Measurements from ENCODE around the gene GABRG3.
"Not testable (repeated sequence)": the region's sequence is repeated elsewhere in the genome, so short reads cannot be mapped to it uniquely, and the experiment has no call there.

The GABRG3 gene

GRCh38 chr15:27003003-27003402 lies 32.0 kb downstream of the GABRG3 start:
- not testable (repeated sequence) for DNase-seq

- not testable (repeated sequence) for DNase-seq
These were observed 33.2 kb downstream of the GABRG3 start for GRCh38 chr15:27004226-27004625.

- peak in 1 of 5 donors; percentile 22 for DNase-seq
These were observed 46.3 kb downstream of the GABRG3 start for GRCh38 chr15:27017168-27017809.

GRCh38 chr15:27019687-27020086 lies 48.7 kb downstream of the GABRG3 start:
- DNase-seq: no peak

GRCh38 chr15:27025481-27025966 lies 54.5 kb downstream of the GABRG3 start:
- no peak for DNase-seq

GRCh38 chr15:27027229-27027628 lies 56.2 kb downstream of the GABRG3 start:
- no peak for DNase-seq

GRCh38 chr15:27028858-27029477 lies 58.0 kb downstream of the GABRG3 start:
- DNase-seq: no peak

- no peak for DNase-seq
These were observed 65.2 kb downstream of the GABRG3 start for GRCh38 chr15:27036210-27036609.

GRCh38 chr15:27037501-27037900 lies 66.5 kb downstream of the GABRG3 start:
- DNase-seq: no peak

GRCh38 chr15:27039152-27039551 lies 68.2 kb downstream of the GABRG3 start:
- no peak for DNase-seq

GRCh38 chr15:27042230-27042629 lies 71.2 kb downstream of the GABRG3 start:
- DNase-seq: no peak

- DNase-seq: no peak
These were observed 71.7 kb downstream of the GABRG3 start for GRCh38 chr15:27042646-27043045.

GRCh38 chr15:27043770-27044169 lies 72.8 kb downstream of the GABRG3 start:
- DNase-seq: no peak

- no peak for DNase-seq
These were observed 74.8 kb downstream of the GABRG3 start for GRCh38 chr15:27045796-27046195.

GRCh38 chr15:27046880-27047279 lies 75.9 kb downstream of the GABRG3 start:
- DNase-seq: no peak

- no peak for DNase-seq
These were observed 79.2 kb downstream of the GABRG3 start for GRCh38 chr15:27050163-27050562.

- no peak for DNase-seq
These were observed 83.4 kb downstream of the GABRG3 start for GRCh38 chr15:27054426-27054825.

GRCh38 chr15:27057904-27058645 lies 87.1 kb downstream of the GABRG3 start:
- no peak for DNase-seq

- no peak for DNase-seq
These were observed 88.0 kb downstream of the GABRG3 start for GRCh38 chr15:27058939-27059338.

- peak in 1 of 5 donors; percentile 8 for DNase-seq
These were observed 88.7 kb downstream of the GABRG3 start for GRCh38 chr15:27059610-27060202.

GRCh38 chr15:27061739-27062138 lies 90.8 kb downstream of the GABRG3 start:
- no peak for DNase-seq

- DNase-seq: no peak
These were observed 92.0 kb downstream of the GABRG3 start for GRCh38 chr15:27062951-27063350.

- no peak for DNase-seq
These were observed 93.1 kb downstream of the GABRG3 start for GRCh38 chr15:27064080-27064479.
